Motor neuron (in vitro differentiated cells): ENCODE results near the gene MAGI1. TPM values are rescaled to one million over a fixed set of nuclear protein-coding genes. Genes with fewer than 3 reads are reported as not detected.

Experiments used
- ATAC-seq, 8 experiments: fragments of 200-7000 bp; cut with Tn5 transposase; replicated peaks in 6 of 8; 2 replicates each; pipeline ENCODE4 v1.8.0; 2021; ENCODE audit warnings: mild to moderate bottlenecking in 8 of 8, moderate library complexity in 8 of 8
- H3K27ac ChIP-seq, 2 donors: fragments of 250-450 bp; sonication (Bioruptor Pico); 2 replicates each; pipeline ENCODE4 v1.9.0; 2021; ENCODE audit warnings: antibody characterized with exemption in 2 of 2, mild to moderate bottlenecking in 2 of 2, moderate library complexity in 1 of 2
- H3K4me1 ChIP-seq, 2 donors: fragments of 250-450 bp; sonication (Bioruptor Pico); replicated peaks in 1 of 2; 2 replicates each; pipeline ENCODE4 v1.6.1; 2021; ENCODE audit warnings: antibody characterized with exemption in 2 of 2, mild to moderate bottlenecking in 2 of 2, moderate library complexity in 1 of 2
- H3K4me3 ChIP-seq, 5 donors: fragments of 250-450 bp; sonication (Bioruptor Pico); 2 replicates each; pipeline ENCODE4 v1.9.0; 2021; ENCODE audit warnings: antibody characterized with exemption in 5 of 5, mild to moderate bottlenecking in 5 of 5, moderate library complexity in 4 of 5
- WGBS, 10 experiments: fragments of 450-650 bp; shearing (Covaris generic); methylation state at CpG; one replicate each; pipeline ENCODE4 v1.0.0; 2022; 5-methylcytosine and 5-hydroxymethylcytosine counted together
- in situ Hi-C, 9 experiments: fragments of 400-800 bp; cut with MboI; loops; one replicate each; pipeline ENCODE4 v1.15.0; 2021; ENCODE audit warnings: low sequenced_read_pairs in 9 of 9, low pct_unique_long_range_greater_than_20kb in 2 of 9; ENCODE audit not compliant: unreplicated experiment in 9 of 9
- total RNA-seq, 8 experiments: library from RNA; unstranded; fragments of 300-600 nt; gene quantifications; 2 replicates each; pipeline versions ENCODE4 v1.2.3 to v1.2.4, GENCODE V29; 2022

Gene MAGI1
- total RNA-seq, 8 experiments from 2014 or later, result 25.3 to 66.3 (median 38.2) TPM

- Histone ChIP-seq H3K27ac (no peak overlapping the region), H3K4me1 (no peaks in the 10 kb centered on the region), H3K4me3 (no peak overlapping the region)
- peak in 3 of 8 experiments; percentile 85 to 90 (median 87) for ATAC-seq
- in situ Hi-C loops, result loop anchor here in 3 of 9 experiments (25.0 kb wide), 1 partner anchor 303 kb away; no protein-coding TSS in a partner anchor
- WGBS, 10 experiments, result 0 to 85% (median 0%) methylated on average over 1 to 3 of the region's 3 CpGs; no CpG with 5 or more reads in 1 of the 10 experiments
Measured at GRCh38 chr3:65739901-65740541, 298.7 kb downstream of the MAGI1 start.

GRCh38 chr3:65734792-65735191, 303.9 kb downstream of the MAGI1 start:
- in situ Hi-C loops, result loop anchor here in 3 of 9 experiments (25.0 kb wide), 1 partner anchor 297 kb away; no protein-coding TSS in a partner anchor
- Histone ChIP-seq H3K27ac (no peak overlapping the region), H3K4me1 (peaks cover 3 to 9% of the 10 kb centered on the region in 2 donors), H3K4me3 (no peak overlapping the region)
- WGBS, 10 experiments, result no CpG with 5 or more reads among the region's 1 CpG
- ATAC-seq, result no peak

DNA sequence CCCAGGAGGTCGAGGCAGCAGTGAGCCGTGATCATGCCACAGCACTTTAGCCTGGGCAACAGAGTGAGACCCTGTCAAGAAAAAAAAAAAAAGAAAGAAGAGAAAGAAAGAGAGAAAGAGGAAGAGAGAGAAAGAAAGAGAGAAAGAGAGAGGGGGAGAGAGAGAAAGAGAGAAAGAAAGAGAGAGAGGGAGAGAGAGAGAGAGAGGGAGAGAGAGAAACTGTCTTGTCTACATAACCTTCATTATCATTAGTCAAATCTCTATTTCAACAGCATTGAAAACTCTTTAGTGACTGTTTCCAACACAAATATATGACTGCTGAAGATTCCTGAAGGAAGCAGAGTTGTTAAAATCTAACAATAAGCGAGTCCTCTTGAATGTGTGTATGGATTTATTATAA, 304.3 kb downstream of the MAGI1 start:
- WGBS, 10 experiments, result 64 to 100% (median 90%) methylated on average over 1 to 3 of the region's 3 CpGs; no CpG with 5 or more reads in 2 of the 10 experiments
- ATAC-seq, result no peak
- peaks cover 5 to 13% of the 10 kb centered on the region in 2 donors for H3K4me1 ChIP-seq
- H3K27ac ChIP-seq, result no peak overlapping the region
- H3K4me3 ChIP-seq, result no peak overlapping the region
- in situ Hi-C loops, result loop anchor here in 3 of 9 experiments (25.0 kb wide), 1 partner anchor 297 kb away; no protein-coding TSS in a partner anchor

DNA sequence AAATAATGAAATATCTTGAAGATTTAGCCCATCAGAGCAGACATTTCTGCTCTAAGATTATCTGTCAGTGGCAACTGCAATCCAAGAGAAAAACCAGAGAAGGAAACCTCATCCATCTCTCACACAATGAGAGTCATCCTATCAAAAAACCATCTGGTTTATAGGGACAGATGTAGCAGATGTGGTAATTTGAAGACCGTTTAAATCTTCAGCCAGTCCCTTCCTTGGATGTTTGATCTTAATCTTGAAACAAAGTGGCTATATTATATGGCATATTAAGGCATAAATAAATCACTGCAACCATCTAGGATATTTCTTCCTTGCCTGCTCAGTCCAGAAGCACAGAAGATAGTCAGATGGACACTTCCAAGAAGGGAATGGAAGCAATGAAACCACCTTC, 305.3 kb downstream of the MAGI1 start:
- in situ Hi-C loops, result loop anchor here in 3 of 9 experiments (25.0 kb wide), 1 partner anchor 296 kb away; no protein-coding TSS in a partner anchor
- peaks cover 5 to 16% of the 10 kb centered on the region in 2 donors for H3K4me1 ChIP-seq
- ATAC-seq, result no peak
- no peak overlapping the region for H3K4me3 ChIP-seq
- H3K27ac ChIP-seq, result no peak overlapping the region
- WGBS, 10 experiments, result 20 to 78% (median 50%) methylated on average over 1 of the region's 1 CpG; no CpG with 5 or more reads in 7 of the 10 experiments

GRCh38 chr3:65732051-65732935, 306.4 kb downstream of the MAGI1 start:
- H3K4me1 ChIP-seq, result peaks cover 11 to 16% of the 10 kb centered on the region in 2 donors
- ATAC-seq, result peak; percentile 79 to 92 (median 86)
- H3K4me3 ChIP-seq, result no peak overlapping the region
- H3K27ac ChIP-seq, result no peak overlapping the region
- in situ Hi-C loops, result loop anchor here in 3 of 9 experiments (25.0 kb wide), 1 partner anchor 295 kb away; no protein-coding TSS in a partner anchor
- WGBS, 10 experiments, result 0 to 100% (median 41%) methylated on average over 1 to 6 of the region's 6 CpGs

DNA sequence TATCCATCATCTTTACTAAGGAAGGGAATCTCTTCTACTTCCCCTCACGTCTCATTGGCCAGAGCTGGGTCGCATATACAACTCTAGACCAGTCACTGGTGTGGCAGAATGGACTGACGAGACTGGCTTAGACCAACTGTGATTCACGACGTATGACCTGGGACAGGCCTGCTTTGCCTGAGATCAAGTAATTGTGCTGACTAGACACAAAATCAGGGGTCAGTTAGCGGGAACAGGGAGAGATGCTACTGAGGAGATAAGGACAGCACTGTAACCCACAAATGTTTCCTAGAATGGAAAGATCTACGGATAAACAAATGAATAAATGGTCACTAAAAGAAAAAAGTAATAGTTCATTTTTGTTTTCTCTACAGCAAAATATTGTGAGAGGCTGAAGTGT, 308.3 kb downstream of the MAGI1 start:
- ATAC-seq, result no peak
- 76 to 100% (median 97%) methylated on average over 1 to 6 of the region's 7 CpGs for WGBS, 10 experiments

DNA sequence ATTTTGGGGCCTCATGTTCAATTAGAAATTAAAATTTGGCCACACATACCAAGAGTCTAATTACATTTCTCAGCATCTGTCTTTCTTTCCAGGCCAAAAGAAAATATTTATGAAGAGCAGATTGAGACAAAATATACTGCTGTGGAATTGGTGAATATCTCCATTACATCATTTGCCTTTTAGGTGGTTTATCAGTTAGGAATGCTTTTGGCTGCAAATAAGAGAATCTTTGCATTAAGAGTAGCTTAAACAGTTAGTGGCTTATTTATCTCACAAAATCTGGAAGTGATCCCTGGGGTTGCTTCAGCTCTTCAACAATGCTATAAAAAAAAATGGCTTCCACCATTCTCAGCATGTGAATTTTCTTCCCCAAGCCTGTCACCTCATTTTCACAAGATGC, 308.7 kb downstream of the MAGI1 start:
- in situ Hi-C loops, result loop anchor here in 3 of 9 experiments (25.0 kb wide), 1 partner anchor 293 kb away; no protein-coding TSS in a partner anchor
- H3K27ac ChIP-seq, result no peak overlapping the region
- peak in 1 of 8 experiments; percentile 36 for ATAC-seq

More for the DNA sequence above, 308.3 kb downstream of the MAGI1 start:
- Histone ChIP-seq H3K4me1 (peaks cover 11 to 16% of the 10 kb centered on the region in 2 donors), H3K27ac (no peak overlapping the region), H3K4me3 (no peak overlapping the region)
- in situ Hi-C loops, result loop anchor here in 3 of 9 experiments (25.0 kb wide), 1 partner anchor 293 kb away; no protein-coding TSS in a partner anchor

GRCh38 chr3:65729555-65729954, 309.2 kb downstream of the MAGI1 start:
- no peak overlapping the region for H3K27ac ChIP-seq
- 0 to 78% (median 64%) methylated on average over 1 to 2 of the region's 2 CpGs; no CpG with 5 or more reads in 2 of the 10 experiments for WGBS, 10 experiments
- H3K4me3 ChIP-seq, result no peak overlapping the region
- H3K4me1 ChIP-seq, result peaks cover 11 to 16% of the 10 kb centered on the region in 2 donors
- in situ Hi-C loops, result loop anchor here in 3 of 9 experiments (25.0 kb wide), 1 partner anchor 292 kb away; no protein-coding TSS in a partner anchor
- peak in 4 of 8 experiments; percentile 23 to 63 (median 44) for ATAC-seq

More for the DNA sequence above, 308.7 kb downstream of the MAGI1 start:
- Histone ChIP-seq H3K4me3 (no peak overlapping the region), H3K4me1 (peaks cover 11 to 16% of the 10 kb centered on the region in 2 donors)

GRCh38 chr3:65728138-65728537, 310.6 kb downstream of the MAGI1 start:
- in situ Hi-C loops, result loop anchor here in 3 of 9 experiments (25.0 kb wide), 1 partner anchor 291 kb away; no protein-coding TSS in a partner anchor
- peaks cover 11 to 13% of the 10 kb centered on the region in 2 donors for H3K4me1 ChIP-seq
- WGBS, 10 experiments, result 42 to 100% (median 81%) methylated on average over 1 to 2 of the region's 2 CpGs; no CpG with 5 or more reads in 1 of the 10 experiments
- no peak overlapping the region for H3K27ac ChIP-seq
- no peak overlapping the region for H3K4me3 ChIP-seq
- ATAC-seq, result no peak

DNA sequence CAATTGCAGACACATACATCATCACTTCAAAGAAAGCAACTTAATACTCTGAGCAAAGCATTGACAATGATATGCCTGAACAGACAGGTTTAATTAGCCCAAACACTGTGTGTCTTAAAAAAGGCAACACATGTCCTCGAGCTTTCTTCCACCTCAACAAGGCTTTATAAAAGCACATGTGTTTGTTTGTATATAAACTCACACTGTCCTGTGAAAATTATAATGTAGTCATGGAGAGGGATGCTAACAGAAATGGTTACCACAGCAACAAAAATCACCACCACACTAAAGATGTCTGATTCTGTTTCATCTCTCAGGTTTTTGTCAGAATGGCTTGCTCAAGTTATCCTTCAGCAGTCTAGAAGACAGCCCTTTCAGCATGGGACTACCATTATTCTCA, 314.7 kb downstream of the MAGI1 start:
- Histone ChIP-seq H3K4me3 (no peak overlapping the region), H3K27ac (no peak overlapping the region), H3K4me1 (peaks cover 0 to 5% of the 10 kb centered on the region in 2 donors)
- in situ Hi-C loops, result no loop called here
- 58 to 83% (median 71%) methylated on average over 1 of the region's 1 CpG; no CpG with 5 or more reads in 7 of the 10 experiments for WGBS, 10 experiments
- peak in 1 of 8 experiments; percentile 31 for ATAC-seq

DNA sequence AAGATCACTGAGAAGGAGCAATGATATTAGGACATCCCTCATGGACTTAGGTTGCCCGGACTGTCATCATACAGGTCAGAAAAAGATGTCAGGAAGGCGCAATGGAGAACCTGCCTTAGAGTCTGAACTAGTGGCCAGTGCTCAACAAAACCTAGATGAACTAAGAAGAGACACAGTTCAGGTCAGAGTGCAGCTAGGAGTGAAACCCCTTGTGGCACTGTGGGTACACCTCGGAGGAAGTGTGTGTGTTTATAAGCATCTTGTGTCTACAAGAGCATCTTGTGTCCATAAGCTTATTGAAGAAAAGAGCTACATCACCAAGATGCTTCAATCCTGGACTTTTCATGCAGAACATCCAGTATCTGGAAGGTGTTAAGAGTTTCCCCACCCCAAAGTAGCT, 315.7 kb downstream of the MAGI1 start:
- ATAC-seq, result no peak
- 40 to 100% (median 96%) methylated on average over 1 to 3 of the region's 3 CpGs; no CpG with 5 or more reads in 2 of the 10 experiments for WGBS, 10 experiments
- in situ Hi-C loops, result no loop called here
- Histone ChIP-seq H3K4me1 (peaks cover 0 to 2% of the 10 kb centered on the region in 2 donors), H3K27ac (no peak overlapping the region), H3K4me3 (no peak overlapping the region)

DNA sequence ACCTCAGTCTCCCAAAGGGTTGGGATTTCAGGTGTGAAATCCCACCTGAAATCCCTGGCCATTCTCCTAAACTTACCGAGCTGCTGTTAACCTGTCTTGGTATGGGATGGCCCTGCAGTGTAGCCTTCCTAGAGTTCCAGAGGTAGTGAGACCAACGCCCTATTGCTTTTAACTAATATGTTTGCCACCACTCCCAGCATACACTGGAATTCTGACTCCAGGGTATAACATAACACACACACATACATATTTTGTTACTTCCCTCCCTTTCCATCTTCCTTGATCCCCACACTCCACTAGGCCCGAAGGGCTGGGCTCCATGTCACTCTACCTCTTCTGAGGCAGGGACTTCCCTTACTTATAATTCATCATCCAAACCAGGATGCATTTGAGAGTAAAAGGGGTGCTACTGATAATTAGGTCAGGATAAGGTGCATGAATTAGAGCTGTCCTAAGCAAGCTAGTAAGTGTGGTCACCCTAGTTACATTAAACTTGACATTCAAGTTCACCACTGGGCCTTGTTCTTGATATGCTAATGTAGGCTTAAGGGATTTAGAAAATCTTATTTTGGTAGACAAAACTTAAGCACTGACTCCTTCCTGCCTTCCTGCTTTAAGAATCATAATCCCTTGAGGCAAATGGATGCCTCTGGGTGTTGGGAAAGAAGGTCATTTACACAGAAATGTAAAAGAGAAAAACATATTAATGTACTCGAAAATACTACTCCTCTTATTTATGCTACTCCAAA, 317.6 kb downstream of the MAGI1 start:
- Histone ChIP-seq H3K4me3 (no peak overlapping the region), H3K27ac (no peak overlapping the region), H3K4me1 (peaks cover 5 to 6% of the 10 kb centered on the region in 2 donors)
- 43 to 100% (median 93%) methylated on average over 1 to 4 of the region's 4 CpGs for WGBS, 10 experiments
- peak in 3 of 8 experiments; percentile 59 to 77 (median 70) for ATAC-seq
- in situ Hi-C loops, result no loop called here
